MM.1S (cell line): ENCODE measurements around the gene FECH.

ENCODE experiments used
- DNase-seq: peaks from one replicate; pipeline ENCODE4 v3.0.0-alpha.2; 2015
- H2AFZ ChIP-seq: fragments of 300-600 bp; sonication (generic); 2 replicates; pipeline ENCODE4 v1.6.0; 2016; ENCODE audit warnings: antibody characterized with exemption, low read length
- H3F3A ChIP-seq: fragments of 300-600 bp; sonication (generic); 2 replicates; pipeline ENCODE4 v1.6.1; 2016; ENCODE audit warnings: mild to moderate bottlenecking, antibody characterized with exemption, low read length, moderate library complexity, mixed read lengths; ENCODE audit not compliant: insufficient read depth
- H3K27ac ChIP-seq: fragments of 300-600 bp; sonication (generic); 2 replicates; pipeline ENCODE4 v1.5.1; 2016; ENCODE audit warnings: mild to moderate bottlenecking, low read length
- H3K27me3 ChIP-seq: fragments of 300-600 bp; sonication (generic); replicated peaks from 2 replicates; pipeline ENCODE4 v1.6.0; 2016; ENCODE audit warnings: low read length; ENCODE audit not compliant: insufficient read depth
- H3K36me3 ChIP-seq: fragments of 300-600 bp; sonication (generic); replicated peaks from 2 replicates; pipeline ENCODE4 v1.6.1; 2016; ENCODE audit warnings: mild to moderate bottlenecking, low read length, mixed read lengths; ENCODE audit not compliant: insufficient read depth
- H3K4me1 ChIP-seq: fragments of 300-600 bp; sonication (generic); 2 replicates; pipeline ENCODE4 v1.6.1; 2016; ENCODE audit warnings: low read length, mixed read lengths
- H3K4me2 ChIP-seq: fragments of 300-600 bp; sonication (generic); 2 replicates; pipeline ENCODE4 v1.6.0; 2016; ENCODE audit warnings: low read depth, low read length
- H3K4me3 ChIP-seq: fragments of 300-600 bp; sonication (generic); 2 replicates; pipeline ENCODE4 v1.5.1; 2016; ENCODE audit warnings: low read length, mixed read lengths
- H3K79me2 ChIP-seq: fragments of 300-600 bp; sonication (generic); 2 replicates; pipeline ENCODE4 v1.6.1; 2016; ENCODE audit warnings: mixed run types, low read length, mixed read lengths
- H3K9ac ChIP-seq: fragments of 300-600 bp; sonication (generic); 2 replicates; pipeline ENCODE4 v1.6.1; 2016; ENCODE audit warnings: low read length, mixed read lengths
- H3K9me2 ChIP-seq: fragments of 300-600 bp; sonication (generic); replicated peaks from 2 replicates; pipeline ENCODE4 v1.6.1; 2016; ENCODE audit warnings: mild to moderate bottlenecking, low read length, mixed read lengths; ENCODE audit not compliant: insufficient read depth
- H3K9me3 ChIP-seq: fragments of 300-600 bp; sonication (generic); replicated peaks from 2 replicates; pipeline ENCODE4 v1.6.1; 2016; ENCODE audit warnings: mild to moderate bottlenecking, low read length, mixed read lengths; ENCODE audit not compliant: insufficient read depth
- H4K20me1 ChIP-seq: fragments of 300-600 bp; sonication (generic); 2 replicates; pipeline ENCODE4 v1.6.1; 2016; ENCODE audit warnings: mild to moderate bottlenecking, low read length, moderate library complexity, mixed read lengths; ENCODE audit not compliant: insufficient read depth
- CTCF ChIP-seq: fragments of 300-600 bp; sonication (generic); IDR thresholded peaks from 2 replicates; pipeline ENCODE4 v1.5.1; 2016; ENCODE audit warnings: antibody characterized with exemption, low read length, mixed read lengths
- EZH2 ChIP-seq: fragments of 300-600 bp; sonication (generic); optimal IDR thresholded peaks from 2 replicates; pipeline ENCODE3; 2017; ENCODE audit warnings: low read depth, mild to moderate bottlenecking, antibody characterized with exemption, low read length, mixed read lengths
- EZH2phosphoT487 ChIP-seq: fragments of 300-600 bp; sonication (generic); IDR thresholded peaks from 2 replicates; pipeline ENCODE4 v1.6.1; 2018; ENCODE audit warnings: antibody characterized with exemption, low read length

Gene FECH

GRCh38 chr18:57575542-57575941 is 11.0 kb downstream of the FECH start:
- Histone ChIP-seq H3K79me2 (no peaks in the 10 kb centered on the region), H3K9ac (no peak overlapping the region), H3K9me3 (no peaks in the 10 kb centered on the region), H3K4me1 (peaks cover 1% of the 10 kb centered on the region), H3K4me3 (no peak overlapping the region), H3K27me3 (no peaks in the 10 kb centered on the region), H3K4me2 (no peak overlapping the region), H3K36me3 (no peaks in the 10 kb centered on the region; the same call in 1 of the 2 replicates), H3K9me2 (no peaks in the 10 kb centered on the region), H3F3A (no peaks in the 10 kb centered on the region), H3K27ac (no peak overlapping the region), H2AFZ (no peak overlapping the region), H4K20me1 (no peaks in the 10 kb centered on the region)
- TF ChIP-seq CTCF (no peak), EZH2phosphoT487 (no peak), EZH2 (no peak)
- no peak for DNase-seq

DNA sequence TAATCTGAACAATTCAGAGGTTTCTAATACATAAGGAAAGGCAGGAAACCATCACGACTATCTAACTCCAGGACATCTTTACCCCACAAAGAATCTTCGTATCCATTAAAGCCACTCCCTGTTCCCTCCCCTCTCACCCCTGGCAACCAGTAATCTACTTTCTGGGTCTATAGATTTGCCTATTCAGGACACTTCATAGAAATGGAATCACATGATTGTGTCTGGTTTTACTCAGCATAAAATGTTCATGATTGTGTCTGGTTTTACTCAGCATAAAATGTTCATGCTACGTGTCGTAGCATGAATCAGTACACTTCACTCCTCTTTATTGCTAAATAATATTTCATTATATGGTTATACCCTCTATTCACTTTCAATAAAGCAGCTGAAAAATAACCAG is 11.6 kb downstream of the FECH start:
- Histone ChIP-seq H3K9ac (no peak overlapping the region), H3K27me3 (no peaks in the 10 kb centered on the region), H2AFZ (no peak overlapping the region), H3K36me3 (no peaks in the 10 kb centered on the region; the same call in 1 of the 2 replicates), H4K20me1 (no peaks in the 10 kb centered on the region), H3K4me3 (no peak overlapping the region), H3K4me2 (no peak overlapping the region), H3K9me2 (no peaks in the 10 kb centered on the region), H3K9me3 (no peaks in the 10 kb centered on the region), H3K27ac (no peak overlapping the region), H3F3A (no peaks in the 10 kb centered on the region), H3K4me1 (no peaks in the 10 kb centered on the region), H3K79me2 (no peaks in the 10 kb centered on the region)
- no peak for TF ChIP-seq CTCF
- no peak for TF ChIP-seq EZH2
- TF ChIP-seq EZH2phosphoT487 = no peak
- DNase-seq = no peak

- Histone ChIP-seq H3K4me1 (no peaks in the 10 kb centered on the region), H3K9me2 (no peaks in the 10 kb centered on the region), H3F3A (no peaks in the 10 kb centered on the region), H4K20me1 (no peaks in the 10 kb centered on the region), H3K9me3 (no peaks in the 10 kb centered on the region), H3K4me2 (no peak overlapping the region), H3K9ac (no peak overlapping the region), H3K27me3 (no peaks in the 10 kb centered on the region), H3K79me2 (no peaks in the 10 kb centered on the region), H3K27ac (no peak overlapping the region), H2AFZ (no peak overlapping the region), H3K4me3 (no peak overlapping the region), H3K36me3 (no peaks in the 10 kb centered on the region)
- no peak for TF ChIP-seq CTCF
- TF ChIP-seq EZH2 = no peak
- no peak for TF ChIP-seq EZH2phosphoT487
- DNase-seq = no peak
These were observed 16.3 kb downstream of the FECH start for GRCh38 chr18:57570162-57570561.
